Stimulated activated CD8-positive, alpha-beta memory T cell treated with anti-CD3 and anti-CD28 coated beads, Interleukin-2, amount 100 ng/mL, for 48 hours (primary cell): ENCODE results near the gene TSHZ2.

Experiments
- DNase-seq, 2 donors: peaks; one replicate each; pipeline ENCODE4 v3.0.0-alpha.2; 2020; ENCODE audit warnings: low read depth in 2 of 2

The TSHZ2 gene

DNA sequence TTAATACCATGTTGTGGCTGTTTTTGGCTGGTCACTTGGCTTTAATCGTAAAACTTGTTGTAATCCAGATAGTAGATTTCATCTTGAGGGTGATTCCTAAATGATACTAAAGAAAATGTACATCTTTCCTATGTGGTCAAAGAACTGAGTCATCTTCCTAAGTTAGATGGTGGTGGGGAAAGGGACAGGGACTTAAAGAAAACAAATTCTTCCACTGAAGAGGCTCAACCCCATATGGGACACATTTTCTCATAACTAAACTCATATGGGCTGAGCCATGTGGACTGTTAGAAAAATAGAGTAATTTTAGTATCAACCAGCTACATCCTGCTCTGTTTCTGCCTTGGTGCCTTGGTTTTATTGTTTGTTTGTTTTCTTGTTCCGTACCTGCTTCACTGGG, 155.8 kb downstream of the TSHZ2 start:
- no peak for DNase-seq

GRCh38 chr20:53129563-53129962, 157.4 kb downstream of the TSHZ2 start:
- no peak for DNase-seq

- DNase-seq = no peak
Observed at GRCh38 chr20:53130795-53131194, 158.6 kb downstream of the TSHZ2 start.

DNA sequence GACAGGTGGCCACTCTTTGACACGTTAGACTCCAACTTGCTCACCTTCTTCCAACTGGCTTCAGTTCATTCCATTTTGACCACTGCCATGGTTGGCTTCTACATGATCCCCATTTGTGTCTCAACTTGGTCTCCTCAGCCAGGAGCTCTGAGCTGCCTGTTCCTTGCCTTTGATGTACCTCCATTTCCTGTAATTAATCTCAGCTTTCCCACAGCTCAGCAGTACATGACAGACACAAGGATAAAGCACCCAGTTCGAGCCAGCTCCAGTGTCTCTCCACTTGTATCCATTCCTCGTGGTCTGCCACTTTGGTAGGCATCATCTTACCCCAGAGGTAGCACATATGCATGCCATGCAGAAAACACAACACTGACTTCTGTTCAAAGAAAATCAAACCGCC, 161.0 kb downstream of the TSHZ2 start:
- DNase-seq = no peak

- no peak for DNase-seq
Observed at GRCh38 chr20:53133628-53134027, 161.5 kb downstream of the TSHZ2 start.

GRCh38 chr20:53136473-53136872, 164.3 kb downstream of the TSHZ2 start:
- DNase-seq = no peak

- DNase-seq = no peak
Observed at GRCh38 chr20:53138454-53139262, 166.5 kb downstream of the TSHZ2 start.

GRCh38 chr20:53141201-53142050, 169.3 kb downstream of the TSHZ2 start:
- DNase-seq = no peak

- DNase-seq = no peak
Observed at GRCh38 chr20:53142225-53143127, 170.3 kb downstream of the TSHZ2 start.

DNA sequence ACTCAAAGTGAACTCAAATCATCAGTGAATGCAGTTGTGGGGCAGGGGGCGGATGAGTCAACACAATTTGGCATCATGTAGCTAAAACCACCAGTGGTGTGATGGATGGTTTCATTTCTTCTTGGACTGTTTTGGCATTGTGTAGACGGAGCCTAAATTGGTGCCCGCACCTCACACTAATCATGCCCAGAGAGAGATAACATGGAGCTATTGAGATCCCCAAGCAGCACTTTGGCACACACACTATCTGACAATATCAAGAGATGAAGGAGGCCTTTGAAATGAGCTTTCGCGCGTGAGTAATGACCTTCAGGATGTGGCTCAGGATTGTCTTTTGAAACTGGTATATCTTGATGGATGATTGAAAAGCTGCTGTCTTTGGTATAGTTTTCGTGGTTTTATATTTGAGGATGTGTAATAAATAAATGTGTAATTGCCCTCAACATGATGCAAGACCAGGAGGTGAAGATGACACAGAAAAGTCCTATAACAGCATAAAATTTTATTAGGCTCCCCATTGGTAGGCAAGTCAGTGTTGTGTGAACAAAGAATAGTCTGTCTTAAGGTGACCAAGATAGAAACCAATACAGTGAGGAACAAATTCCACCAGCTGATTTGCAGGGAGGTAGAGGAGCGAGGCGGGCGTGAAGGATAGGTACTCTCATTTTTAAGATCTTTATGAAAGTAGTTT, 174.2 kb downstream of the TSHZ2 start:
- DNase-seq = peak in 1 of 2 donors; percentile 28

- no peak for DNase-seq
Observed at GRCh38 chr20:53148771-53149147, 176.6 kb downstream of the TSHZ2 start.

GRCh38 chr20:53149148-53149889, 177.2 kb downstream of the TSHZ2 start:
- no peak for DNase-seq

- DNase-seq = no peak
Observed at GRCh38 chr20:53149890-53150205, 177.7 kb downstream of the TSHZ2 start.

DNA sequence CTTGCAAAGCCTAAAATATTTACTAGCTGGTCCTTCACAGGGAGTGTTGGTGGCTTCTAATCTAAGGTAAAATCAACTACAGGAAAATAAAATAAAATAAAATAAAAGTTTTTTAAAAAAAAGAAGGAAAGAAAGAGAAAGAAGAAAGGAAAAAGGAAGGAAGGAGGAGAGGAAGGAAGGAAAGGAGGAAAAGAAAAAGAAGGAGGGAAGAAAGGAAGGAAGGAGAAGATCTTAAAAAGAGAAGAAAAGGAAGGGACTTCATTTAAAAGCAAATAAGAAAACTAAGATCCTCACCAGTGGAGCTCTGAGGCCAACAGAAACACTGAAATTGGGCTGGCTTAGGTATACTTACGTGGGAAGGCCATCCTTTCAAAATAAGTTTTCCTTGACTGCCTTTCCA, 178.4 kb downstream of the TSHZ2 start:
- DNase-seq = no peak

DNA sequence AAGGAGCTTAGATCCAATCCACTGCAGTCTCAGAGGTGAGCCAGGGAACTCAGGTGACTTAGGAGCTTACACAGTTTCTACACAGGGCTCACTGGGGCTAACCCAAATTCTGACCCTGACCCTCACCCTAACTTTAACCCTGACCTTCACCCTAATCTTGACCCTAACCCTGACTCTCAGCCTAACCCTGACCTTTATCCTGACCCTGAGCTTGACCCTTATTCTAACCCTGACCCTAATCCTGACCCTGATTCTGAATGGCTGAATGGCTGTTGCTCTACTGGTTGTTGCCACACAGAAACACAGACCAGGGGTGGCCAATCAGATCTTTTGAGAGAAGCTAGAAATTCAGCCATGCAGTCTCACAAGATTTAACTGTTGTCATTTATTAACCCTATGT, 180.1 kb downstream of the TSHZ2 start:
- no peak for DNase-seq

DNA sequence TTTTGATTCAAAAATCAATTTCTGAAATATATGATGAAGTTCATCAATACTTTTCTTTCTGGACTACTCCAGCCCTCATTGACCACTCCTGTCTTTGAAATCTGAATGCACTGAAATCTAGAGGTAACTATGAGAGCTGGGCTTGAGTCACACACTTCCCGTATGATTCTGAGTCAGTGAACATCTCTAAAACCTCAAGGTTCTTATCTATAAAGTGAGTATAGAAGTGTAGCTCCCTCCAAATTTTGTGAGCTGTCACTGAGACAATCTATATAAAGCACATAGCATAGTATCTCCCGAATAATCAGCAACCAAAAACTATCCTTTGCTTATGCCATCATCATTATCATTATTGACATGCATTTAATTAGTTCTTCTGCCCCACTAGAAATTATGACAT, 182.4 kb downstream of the TSHZ2 start:
- DNase-seq = no peak

- DNase-seq = peak in 1 of 2 donors; percentile 24
Observed at GRCh38 chr20:53157443-53158408, 185.6 kb downstream of the TSHZ2 start.

DNA sequence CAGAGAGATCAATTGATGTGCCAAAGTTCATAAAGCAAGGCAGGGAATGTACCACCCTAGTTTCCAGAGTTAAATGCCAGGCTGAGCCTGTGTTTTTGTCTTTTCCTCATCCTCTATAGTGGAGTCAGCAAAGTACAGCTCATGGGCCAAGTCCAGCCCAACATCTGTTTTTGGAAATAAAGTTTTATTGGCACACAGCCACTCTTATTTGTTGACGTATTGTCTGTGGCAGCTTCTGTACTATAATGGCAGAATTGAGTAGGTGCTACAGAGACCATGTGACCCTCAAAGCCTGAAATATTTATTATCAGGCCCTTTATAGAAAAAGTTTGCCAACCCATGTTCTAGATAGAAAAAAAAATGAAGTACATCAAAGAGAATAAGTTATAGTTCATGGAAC, 187.0 kb downstream of the TSHZ2 start:
- DNase-seq = no peak

DNA sequence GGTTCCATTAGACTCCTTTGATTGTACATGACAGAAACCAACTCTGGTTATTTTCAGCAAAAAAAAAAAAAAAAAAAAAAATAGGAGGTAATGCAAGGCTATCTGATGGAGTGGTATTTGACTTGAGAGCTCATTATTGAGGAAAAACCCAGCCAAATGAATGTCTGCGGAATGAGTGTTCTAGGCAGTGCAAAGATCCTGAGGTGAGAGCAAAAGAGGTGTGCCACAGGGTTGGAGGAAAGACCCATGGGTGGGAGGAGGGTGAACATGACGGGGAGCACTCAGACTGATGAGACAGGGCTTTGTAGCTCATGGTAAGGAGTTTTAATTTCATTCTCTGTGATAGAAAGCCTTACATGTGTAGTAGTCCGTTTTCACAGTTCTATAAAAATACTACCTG, 188.9 kb downstream of the TSHZ2 start:
- DNase-seq = no peak

DNA sequence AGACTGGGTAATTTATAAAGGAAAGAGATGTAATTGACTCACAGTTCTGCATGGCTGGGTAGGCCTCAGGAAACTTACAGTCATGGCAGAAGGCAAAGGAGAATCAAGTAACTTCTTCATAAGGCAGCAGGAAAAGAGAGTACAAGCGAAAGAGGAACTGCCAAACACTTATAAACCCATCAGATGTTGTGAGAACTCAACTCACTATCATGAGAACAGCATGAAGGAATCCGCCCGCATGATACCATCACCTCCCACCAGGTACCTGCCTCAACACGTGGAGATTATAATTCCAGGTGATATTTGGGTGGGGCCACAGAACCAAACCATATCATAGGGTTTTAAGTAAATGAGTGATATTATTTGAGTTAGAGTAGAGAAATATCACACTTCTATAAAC, 189.3 kb downstream of the TSHZ2 start:
- DNase-seq = no peak
